Measurements from ENCODE around the gene TMEM95.
"Not testable (repeated sequence)": the region's sequence is repeated elsewhere in the genome, so short reads cannot be mapped to it uniquely, and the experiment has no call there.

The TMEM95 gene

GRCh38 chr17:7367083-7367482 lies 12.1 kb downstream of the TMEM95 start:
- TF ChIP-seq, protein P1, sequence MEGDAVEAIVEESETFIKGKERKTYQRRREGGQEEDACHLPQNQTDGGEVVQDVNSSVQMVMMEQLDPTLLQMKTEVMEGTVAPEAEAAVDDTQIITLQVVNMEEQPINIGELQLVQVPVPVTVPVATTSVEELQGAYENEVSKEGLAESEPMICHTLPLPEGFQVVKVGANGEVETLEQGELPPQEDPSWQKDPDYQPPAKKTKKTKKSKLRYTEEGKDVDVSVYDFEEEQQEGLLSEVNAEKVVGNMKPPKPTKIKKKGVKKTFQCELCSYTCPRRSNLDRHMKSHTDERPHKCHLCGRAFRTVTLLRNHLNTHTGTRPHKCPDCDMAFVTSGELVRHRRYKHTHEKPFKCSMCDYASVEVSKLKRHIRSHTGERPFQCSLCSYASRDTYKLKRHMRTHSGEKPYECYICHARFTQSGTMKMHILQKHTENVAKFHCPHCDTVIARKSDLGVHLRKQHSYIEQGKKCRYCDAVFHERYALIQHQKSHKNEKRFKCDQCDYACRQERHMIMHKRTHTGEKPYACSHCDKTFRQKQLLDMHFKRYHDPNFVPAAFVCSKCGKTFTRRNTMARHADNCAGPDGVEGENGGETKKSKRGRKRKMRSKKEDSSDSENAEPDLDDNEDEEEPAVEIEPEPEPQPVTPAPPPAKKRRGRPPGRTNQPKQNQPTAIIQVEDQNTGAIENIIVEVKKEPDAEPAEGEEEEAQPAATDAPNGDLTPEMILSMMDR (conservative IDR thresholded peaks at IDR 0.05) = no peak
- no peak overlapping the region for H3K27ac ChIP-seq

DNA sequence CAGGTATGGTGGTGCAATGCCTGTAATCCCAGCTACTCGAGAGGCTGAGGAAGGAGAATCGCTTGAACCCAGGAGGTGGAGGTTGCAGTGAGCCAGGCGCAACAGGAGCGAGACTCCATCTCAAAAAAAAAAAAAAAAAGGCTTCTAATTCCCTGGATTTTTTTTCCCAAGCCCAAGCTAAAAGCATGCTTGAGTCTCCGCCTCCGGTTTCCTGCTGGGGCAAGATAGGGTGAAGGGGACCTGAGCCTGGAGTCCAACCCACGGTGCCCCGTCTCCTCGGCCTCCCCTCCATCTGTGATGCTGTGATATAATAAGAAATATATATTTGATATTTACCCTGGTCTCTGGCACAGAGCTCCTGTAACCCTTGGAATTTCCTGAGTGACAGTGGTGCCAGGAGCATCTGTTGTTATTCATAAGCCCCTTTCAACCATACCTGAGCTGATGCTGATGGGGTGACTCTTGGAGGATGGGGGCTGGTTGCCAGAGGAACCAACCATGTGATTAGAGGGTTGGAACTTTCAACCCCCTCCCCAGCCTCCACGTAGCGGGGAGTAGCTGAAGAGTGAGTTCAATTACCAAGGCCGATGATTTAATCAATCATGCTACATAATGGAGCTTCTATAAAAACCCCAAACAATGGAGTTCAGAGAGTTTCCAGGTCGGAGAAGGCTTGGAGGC lies 13.1 kb downstream of the TMEM95 start:
- TF ChIP-seq, protein P1 (conservative IDR thresholded peaks at IDR 0.05) = no peak

GRCh38 chr17:7368599-7368994 lies 13.6 kb downstream of the TMEM95 start:
- H3K27ac ChIP-seq = not testable (repeated sequence)

More for the DNA sequence above, 13.1 kb downstream of the TMEM95 start:
- no peak overlapping the region for H3K27ac ChIP-seq

DNA sequence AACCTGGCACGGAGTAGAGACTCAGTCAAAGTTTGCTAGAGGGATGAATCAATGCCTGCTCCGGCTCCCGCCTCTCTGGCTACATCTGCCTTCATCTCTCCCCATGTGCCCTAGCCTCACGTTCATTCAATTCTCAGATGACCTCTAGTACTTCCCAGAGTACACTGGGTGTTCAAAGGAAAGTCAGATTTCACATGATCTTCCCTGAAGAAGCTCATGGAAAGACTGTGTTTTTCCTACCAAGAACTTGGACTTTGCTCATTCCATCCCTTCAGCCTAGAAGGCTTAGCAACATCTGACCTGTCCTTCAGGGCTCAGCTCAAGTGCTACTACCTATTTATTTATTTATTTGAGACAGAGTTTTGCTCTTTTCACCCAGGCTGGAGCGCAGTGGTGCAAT lies 14.9 kb downstream of the TMEM95 start:
- H3K27ac ChIP-seq = no peak overlapping the region
- TF ChIP-seq, protein P1 (conservative IDR thresholded peaks at IDR 0.05) = no peak

DNA sequence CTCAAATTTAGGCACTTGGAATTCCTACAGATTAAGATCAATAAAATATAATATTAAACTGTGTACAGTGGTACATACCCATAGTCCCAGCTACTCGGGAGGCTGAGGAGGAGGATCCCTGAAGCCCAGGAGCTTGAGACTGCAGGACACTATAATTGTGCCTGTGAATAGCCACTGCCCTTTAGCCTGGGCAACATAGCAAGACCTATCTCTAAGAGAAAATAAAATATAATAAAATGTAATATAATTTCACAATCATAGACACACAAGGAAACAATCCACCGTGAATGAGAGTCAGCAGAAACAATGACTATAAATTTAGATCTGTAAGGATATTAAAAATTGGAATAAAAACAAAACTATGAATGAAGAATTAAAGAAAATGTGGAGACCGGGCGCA lies 15.9 kb downstream of the TMEM95 start:
- TF ChIP-seq, protein P1 (conservative IDR thresholded peaks at IDR 0.05) = no peak
- H3K27ac ChIP-seq = no peak overlapping the region

GRCh38 chr17:7374353-7374752 lies 19.4 kb downstream of the TMEM95 start:
- H3K27ac ChIP-seq = no peak overlapping the region
- TF ChIP-seq, protein P1 (conservative IDR thresholded peaks at IDR 0.05) = no peak

- H3K27ac ChIP-seq = no peak overlapping the region; the same call in 1 of the 2 replicates
- TF ChIP-seq, protein P1 (conservative IDR thresholded peaks at IDR 0.05) = no peak
Measured at GRCh38 chr17:7379134-7379533, 24.2 kb downstream of the TMEM95 start.

GRCh38 chr17:7380321-7380720 lies 25.4 kb downstream of the TMEM95 start:
- TF ChIP-seq, protein P1 (conservative IDR thresholded peaks at IDR 0.05) = no peak

More at GRCh38 chr17:7380321-7380720, 25.4 kb downstream of the TMEM95 start:
- peak overlapping the region; percentile 75 for H3K27ac ChIP-seq

All from VCaP (cell line).